HepG2 (cell line): ENCODE results near the gene CACNA2D3. TPM values are rescaled to one million over a fixed set of nuclear protein-coding genes. Genes with fewer than 3 reads are reported as not detected.

Source experiments
- ATAC-seq: fragments of 200-7000 bp; cut with Tn5 transposase; 3 replicates; pipeline ENCODE4 v1.9.1; 2020; ENCODE audit warnings: mild to moderate bottlenecking, moderate library complexity
- BruUV-seq: library from RNA; stranded (reverse); fragments of 400-500 nt; replicated peaks from 2 replicates; lab custom pipeline; 2021; lab: Mats Ljungman, UMichigan
- CTCF ChIA-PET: fragments of 300-600 bp; formaldehyde crosslinking; extraction: SDS; loops from one replicate; lab custom pipeline; 2021; ENCODE audit warnings: low total read pairs, inconsistent platforms, low intra/inter-chr PET ratio; lab: Yijun Ruan, JAX
- POLR2A ChIA-PET: fragments of 350-600 bp; sonication (Branson Sonifier 250); formaldehyde crosslinking; loops from one replicate; lab custom pipeline; 2020; ENCODE audit warnings: antibody characterized with exemption, inconsistent platforms; lab: Yijun Ruan, JAX
- DNase-seq: peaks from one replicate; pipeline ENCODE4 v3.0.0-alpha.2; 2015; ENCODE audit warnings: low spot score
- FAIRE-seq: peaks from 3 replicates; lab custom pipeline; 2011; peaks lifted over from hg19 to GRCh38; lab: Jason Lieb, UNC
- H2AFZ ChIP-seq: one replicate; pipeline ENCODE4 v1.6.1; 2011; ENCODE audit warnings: low read length, inconsistent platforms
- H3K27ac ChIP-seq: fragments of 300-600 bp; 3 replicates; pipeline ENCODE4 v1.8.0; 2011; ENCODE audit warnings: mixed run types, mild to moderate bottlenecking, mixed read lengths, low read length, inconsistent platforms; ENCODE audit not compliant: insufficient read depth; ENCODE audit errors: extremely low read length
- H3K27me3 ChIP-seq, 2 experiments: fragments of 200-600 bp in 1 of 2; 2 replicates in 1 of 2; 3 replicates in 1 of 2; pipeline versions ENCODE4 v1.6.0 to v1.8.0; 2011; ENCODE audit warnings: low read length in 2 of 2, mild to moderate bottlenecking in 2 of 2, moderate library complexity in 2 of 2, inconsistent platforms in 1 of 2; ENCODE audit not compliant: insufficient read depth in 2 of 2, control insufficient read depth in 1 of 2
- H3K36me3 ChIP-seq, 2 experiments: fragments of 200-600 bp in 1 of 2; replicated peaks in 1 of 2; 2 replicates in 1 of 2; 3 replicates in 1 of 2; pipeline versions ENCODE4 v1.5.1 to v1.8.0; 2011; ENCODE audit warnings: low read length in 2 of 2, inconsistent platforms in 1 of 2; ENCODE audit not compliant: insufficient read depth in 2 of 2, control insufficient read depth in 1 of 2
- H3K4me1 ChIP-seq: 2 replicates; pipeline ENCODE4 v1.5.1; 2012; ENCODE audit warnings: low read length, inconsistent platforms; ENCODE audit not compliant: insufficient read depth
- H3K4me2 ChIP-seq: 2 replicates; pipeline ENCODE4 v1.6.0; 2011; ENCODE audit warnings: low read depth, low read length, inconsistent platforms
- H3K4me3 ChIP-seq, 3 experiments: fragments of 200-600 bp in 1 of 3; sonication (generic), shearing (Covaris generic) in 1 of 3; replicated peaks in 1 of 3; 2 replicates each; pipeline ENCODE4 v1.5.1; 2011 to 2016; ENCODE audit warnings: low read length in 3 of 3, inconsistent platforms in 2 of 3, low read depth in 2 of 3, mild to moderate bottlenecking in 2 of 3, control low read depth in 1 of 3, mixed read lengths in 1 of 3; ENCODE audit not compliant: insufficient read depth in 1 of 3
- H3K79me2 ChIP-seq: one replicate; pipeline ENCODE4 v1.6.1; 2011; ENCODE audit warnings: low read length, inconsistent platforms; ENCODE audit not compliant: insufficient read depth
- H3K9ac ChIP-seq: 2 replicates; pipeline ENCODE4 v1.6.0; 2011; ENCODE audit warnings: mild to moderate bottlenecking, low read depth, low read length, inconsistent platforms; ENCODE audit not compliant: insufficient read depth
- H3K9me3 ChIP-seq: 2 replicates; pipeline ENCODE4 v1.5.1; 2012; ENCODE audit warnings: mild to moderate bottlenecking, low read length
- H4K20me1 ChIP-seq: 2 replicates; pipeline ENCODE4 v1.6.0; 2011; ENCODE audit warnings: inconsistent platforms, mild to moderate bottlenecking, low read length, moderate library complexity; ENCODE audit not compliant: insufficient read depth
- ATF7 ChIP-seq, 2 experiments: fragments of 450-650 bp in 1 of 2; sonication (generic) in 1 of 2; formaldehyde crosslinking in 1 of 2; IDR thresholded peaks; 2 replicates each; pipeline versions ENCODE4 v1.4.0 to v1.6.1; 2016 to 2020; ENCODE audit warnings: antibody characterized with exemption in 1 of 2, mild to moderate bottlenecking in 1 of 2, missing genetic modification reagents in 1 of 2
- STAG1 ChIP-seq: sonication (generic); formaldehyde crosslinking; IDR thresholded peaks from 2 replicates; pipeline ENCODE4 v1.4.0; 2020; ENCODE audit warnings: missing genetic modification reagents
- SUZ12 ChIP-seq: fragments of 150-350 bp; IDR thresholded peaks from 2 replicates; pipeline ENCODE4 v1.6.1; 2014; ENCODE audit warnings: low read depth, low read length
- ZFY ChIP-seq: sonication (generic); formaldehyde crosslinking; IDR thresholded peaks from 2 replicates; pipeline ENCODE4 v1.4.0; 2020; ENCODE audit warnings: missing genetic modification reagents
- ZNF468 ChIP-seq: sonication (generic); formaldehyde crosslinking; IDR thresholded peaks from 2 replicates; pipeline ENCODE4 v1.8.0; 2022; ENCODE audit warnings: mild to moderate bottlenecking, moderate library complexity, missing genetic modification reagents
- ZSCAN30 ChIP-seq: sonication (generic); formaldehyde crosslinking; IDR thresholded peaks from 2 replicates; pipeline ENCODE4 v1.5.0; 2020; ENCODE audit warnings: mild to moderate bottlenecking, missing genetic modification reagents
- WGBS: methylation state at CpG from one replicate; pipeline ENCODE4 v1.1.6; 2017; ENCODE audit warnings: low lambda C conversion rate; 5-methylcytosine and 5-hydroxymethylcytosine counted together
- in situ Hi-C: cut with HindIII; loops from 2 replicates; pipeline ENCODE4 v1.10.0; 2017; ENCODE audit warnings: low pct_unique_long_range_greater_than_20kb; ENCODE audit not compliant: extremely low pct_ligation_motif_present
- intact Hi-C: fragments of 100-400 bp; cut with micrococcal nuclease; formaldehyde crosslinking; loops from one replicate; pipeline ENCODE4 v1.10.0; 2022; ENCODE audit not compliant: unreplicated experiment
- polyA plus RNA-seq, 8 experiments: library from polyadenylated mRNA; depleted of rRNA in 3 of 8; stranded (reverse) in 7 of 8; unstranded in 1 of 8; fragments of >200 nt; fragmentation: Illumina TruSeq in 4 of 8; extraction: Trizol in 4 of 8; gene quantifications; 2 replicates each; pipeline versions ENCODE4 v1.2.1 to v1.2.3, GENCODE V29; 2011 to 2016; ENCODE audit warnings: low read depth in 4 of 8, missing spikeins in 1 of 8, mixed read lengths in 1 of 8; ENCODE audit not compliant: insufficient read depth in 1 of 8
- total RNA-seq, 5 experiments: library from RNA; depleted of rRNA; stranded (reverse); fragments of >200 nt; fragmentation: Illumina TruSeq; extraction: Trizol; gene quantifications; 2 replicates each; pipeline ENCODE4 v1.2.3, GENCODE V29; 2016; ENCODE audit warnings: low read depth in 1 of 5
- TF ChIP-seq, protein P1 (sequence below): sonication (generic); formaldehyde crosslinking; IDR thresholded peaks from 2 replicates; pipeline ENCODE4 v1.5.0; 2020; ENCODE audit warnings: mild to moderate bottlenecking, missing genetic modification reagents
- TF ChIP-seq, protein P2 (sequence below): IDR thresholded peaks from 2 replicates; pipeline ENCODE4 v1.6.1; 2012; ENCODE audit warnings: low read length, improper control_type of control experiment

Gene CACNA2D3
- total and polyA plus RNA-seq, 2 of the 13 experiments (the other 11 are each of a cell fraction or from before 2014, with no cell fraction given): not detected

DNA sequence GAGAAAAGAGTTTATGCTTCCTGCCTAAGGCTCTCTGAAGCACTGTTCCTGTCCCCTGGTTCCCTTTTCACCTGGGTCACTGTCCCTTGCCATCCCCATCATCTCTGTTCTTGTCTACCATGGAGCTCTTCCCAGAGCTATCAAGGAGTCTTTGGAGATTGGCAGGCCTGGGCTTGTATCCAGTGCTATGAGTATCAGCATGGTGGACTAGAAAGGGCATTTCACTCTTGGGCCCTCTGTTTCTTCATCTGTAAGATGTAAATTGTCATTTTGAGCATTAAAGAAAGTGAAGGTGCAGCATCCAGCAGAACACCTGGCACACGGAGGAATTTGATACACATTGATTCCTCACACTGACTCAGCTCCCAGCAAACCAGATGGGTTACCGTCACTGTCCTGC lies 388.2 kb downstream of the CACNA2D3 start:
- no peak for ATAC-seq
- BruUV-seq: no TSS peak
- TF ChIP-seq SUZ12 (no peak), ATF7 (IDR thresholded peaks at IDR 0.05) (no peak), ATF7 (CRISPR knock-in tag; IDR thresholded peaks at IDR 0.05) (no peak), STAG1 (CRISPR knock-in tag) (no peak), ZNF468 (no peak), ZFY (CRISPR knock-in tag) (no peak), ZSCAN30 (CRISPR knock-in tag) (no peak)
- TF ChIP-seq, protein P1, sequence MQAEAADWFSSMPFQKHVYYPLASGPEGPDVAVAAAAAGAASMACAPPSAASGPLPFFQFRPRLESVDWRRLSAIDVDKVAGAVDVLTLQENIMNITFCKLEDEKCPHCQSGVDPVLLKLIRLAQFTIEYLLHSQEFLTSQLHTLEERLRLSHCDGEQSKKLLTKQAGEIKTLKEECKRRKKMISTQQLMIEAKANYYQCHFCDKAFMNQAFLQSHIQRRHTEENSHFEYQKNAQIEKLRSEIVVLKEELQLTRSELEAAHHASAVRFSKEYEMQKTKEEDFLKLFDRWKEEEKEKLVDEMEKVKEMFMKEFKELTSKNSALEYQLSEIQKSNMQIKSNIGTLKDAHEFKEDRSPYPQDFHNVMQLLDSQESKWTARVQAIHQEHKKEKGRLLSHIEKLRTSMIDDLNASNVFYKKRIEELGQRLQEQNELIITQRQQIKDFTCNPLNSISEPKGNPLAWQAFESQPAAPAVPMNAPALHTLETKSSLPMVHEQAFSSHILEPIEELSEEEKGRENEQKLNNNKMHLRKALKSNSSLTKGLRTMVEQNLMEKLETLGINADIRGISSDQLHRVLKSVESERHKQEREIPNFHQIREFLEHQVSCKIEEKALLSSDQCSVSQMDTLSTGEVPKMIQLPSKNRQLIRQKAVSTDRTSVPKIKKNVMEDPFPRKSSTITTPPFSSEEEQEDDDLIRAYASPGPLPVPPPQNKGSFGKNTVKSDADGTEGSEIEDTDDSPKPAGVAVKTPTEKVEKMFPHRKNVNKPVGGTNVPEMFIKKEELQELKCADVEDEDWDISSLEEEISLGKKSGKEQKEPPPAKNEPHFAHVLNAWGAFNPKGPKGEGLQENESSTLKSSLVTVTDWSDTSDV (CRISPR knock-in tag): no peak
- TF ChIP-seq, protein P2, sequence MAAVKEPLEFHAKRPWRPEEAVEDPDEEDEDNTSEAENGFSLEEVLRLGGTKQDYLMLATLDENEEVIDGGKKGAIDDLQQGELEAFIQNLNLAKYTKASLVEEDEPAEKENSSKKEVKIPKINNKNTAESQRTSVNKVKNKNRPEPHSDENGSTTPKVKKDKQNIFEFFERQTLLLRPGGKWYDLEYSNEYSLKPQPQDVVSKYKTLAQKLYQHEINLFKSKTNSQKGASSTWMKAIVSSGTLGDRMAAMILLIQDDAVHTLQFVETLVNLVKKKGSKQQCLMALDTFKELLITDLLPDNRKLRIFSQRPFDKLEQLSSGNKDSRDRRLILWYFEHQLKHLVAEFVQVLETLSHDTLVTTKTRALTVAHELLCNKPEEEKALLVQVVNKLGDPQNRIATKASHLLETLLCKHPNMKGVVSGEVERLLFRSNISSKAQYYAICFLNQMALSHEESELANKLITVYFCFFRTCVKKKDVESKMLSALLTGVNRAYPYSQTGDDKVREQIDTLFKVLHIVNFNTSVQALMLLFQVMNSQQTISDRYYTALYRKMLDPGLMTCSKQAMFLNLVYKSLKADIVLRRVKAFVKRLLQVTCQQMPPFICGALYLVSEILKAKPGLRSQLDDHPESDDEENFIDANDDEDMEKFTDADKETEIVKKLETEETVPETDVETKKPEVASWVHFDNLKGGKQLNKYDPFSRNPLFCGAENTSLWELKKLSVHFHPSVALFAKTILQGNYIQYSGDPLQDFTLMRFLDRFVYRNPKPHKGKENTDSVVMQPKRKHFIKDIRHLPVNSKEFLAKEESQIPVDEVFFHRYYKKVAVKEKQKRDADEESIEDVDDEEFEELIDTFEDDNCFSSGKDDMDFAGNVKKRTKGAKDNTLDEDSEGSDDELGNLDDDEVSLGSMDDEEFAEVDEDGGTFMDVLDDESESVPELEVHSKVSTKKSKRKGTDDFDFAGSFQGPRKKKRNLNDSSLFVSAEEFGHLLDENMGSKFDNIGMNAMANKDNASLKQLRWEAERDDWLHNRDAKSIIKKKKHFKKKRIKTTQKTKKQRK: no peak
- H3K9ac ChIP-seq: no peak overlapping the region
- H3K9me3 ChIP-seq: no peaks in the 10 kb centered on the region
- in situ Hi-C loops (no loop called here), intact Hi-C loops (no loop called here)
- POLR2A ChIA-PET: no interaction called here
- H3K79me2 ChIP-seq: no peaks in the 10 kb centered on the region
- H2AFZ ChIP-seq: no peak overlapping the region
- no peak overlapping the region for H3K27ac ChIP-seq
- H3K4me1 ChIP-seq: no peaks in the 10 kb centered on the region
- no peak overlapping the region for H3K4me3 ChIP-seq
- 6% methylated on average over 2 of the region's 2 CpGs for WGBS
- FAIRE-seq: no peak
- CTCF ChIA-PET: no interaction called here
- no peaks in the 10 kb centered on the region for H4K20me1 ChIP-seq
- peaks cover 0 to 6% of the 10 kb centered on the region in 2 experiments; a peak in 3 of 5 replicates for H3K27me3 ChIP-seq
- H3K4me2 ChIP-seq: no peak overlapping the region
- DNase-seq: no peak
- H3K36me3 ChIP-seq: no peaks in the 10 kb centered on the region
